Stimulated activated CD4-positive, alpha-beta T cell treated with anti-CD3 and anti-CD28 coated beads, Interleukin-4, amount 100 ng/mL, for 24 hours (primary cell): ENCODE measurements around the gene RPS23.
A peak's percentile ranks its signal among the peaks of the same experiment; 100 is the strongest.

Experiments
- DNase-seq: peaks from one replicate; pipeline ENCODE4 v3.0.0-alpha.2; 2020

RPS23 gene

DNA sequence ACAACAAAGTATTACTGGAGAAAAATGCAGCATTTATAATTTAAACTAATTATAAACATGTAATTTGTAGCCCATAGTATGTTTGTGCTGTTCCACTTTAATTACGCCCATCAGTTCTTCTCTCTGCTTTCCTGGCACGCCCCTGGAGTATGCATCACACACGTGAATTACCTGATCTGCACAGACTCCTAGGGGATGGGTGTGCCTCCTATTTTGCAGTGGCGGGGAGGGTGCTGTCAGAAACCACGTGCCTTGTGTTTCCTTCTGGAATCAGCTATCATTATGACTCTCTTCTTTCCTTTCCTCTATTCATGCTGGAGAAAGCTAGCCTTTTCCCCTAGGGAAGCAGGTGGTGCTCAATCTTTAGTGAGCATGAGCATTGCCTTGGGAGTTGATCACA, 43.3 kb downstream of the RPS23 start:
- DNase-seq, result no peak

DNA sequence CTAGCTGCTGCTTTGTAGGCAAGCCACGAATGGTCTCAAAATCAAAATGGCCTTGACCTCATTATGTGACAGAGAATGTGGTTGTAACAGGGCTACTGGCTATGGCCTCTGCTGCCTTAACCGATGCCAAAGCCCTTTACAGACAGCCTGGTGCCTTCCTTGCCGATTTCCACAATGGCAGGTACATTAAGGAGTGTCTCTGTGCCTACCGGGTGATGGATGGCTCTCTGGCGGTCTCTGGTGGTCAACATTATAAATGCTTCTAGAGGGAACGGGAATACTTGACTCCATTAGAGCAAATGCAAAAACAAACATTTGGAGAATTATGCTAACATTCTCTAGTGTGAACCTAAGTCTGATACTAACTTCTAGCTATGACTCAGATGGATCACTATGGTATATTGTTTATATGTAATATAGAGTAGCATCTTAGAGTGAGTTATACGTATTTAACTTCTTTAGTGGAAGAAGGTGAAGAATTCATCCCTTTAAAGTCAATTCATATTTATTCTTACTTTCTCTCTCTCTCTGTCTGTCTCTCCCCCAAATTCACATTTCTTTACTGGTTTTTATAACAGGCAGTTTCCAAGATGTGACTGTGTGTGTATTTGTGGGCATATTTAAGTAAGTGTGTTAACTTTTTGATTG, 52.5 kb downstream of the RPS23 start:
- peak; percentile 67 for DNase-seq
